GM19468 (cell line): ENCODE measurements around the gene NOVA1.

Source experiments
- ATAC-seq: cut with Tn5 transposase; IDR thresholded peaks from one replicate; pipeline ENCODE4 v1.9.1; 2021; ENCODE audit warnings: mild to moderate bottlenecking, moderate library complexity, moderate number of reproducible peaks; ENCODE audit not compliant: unreplicated experiment; ENCODE audit errors: extremely low read depth

The NOVA1 gene

DNA sequence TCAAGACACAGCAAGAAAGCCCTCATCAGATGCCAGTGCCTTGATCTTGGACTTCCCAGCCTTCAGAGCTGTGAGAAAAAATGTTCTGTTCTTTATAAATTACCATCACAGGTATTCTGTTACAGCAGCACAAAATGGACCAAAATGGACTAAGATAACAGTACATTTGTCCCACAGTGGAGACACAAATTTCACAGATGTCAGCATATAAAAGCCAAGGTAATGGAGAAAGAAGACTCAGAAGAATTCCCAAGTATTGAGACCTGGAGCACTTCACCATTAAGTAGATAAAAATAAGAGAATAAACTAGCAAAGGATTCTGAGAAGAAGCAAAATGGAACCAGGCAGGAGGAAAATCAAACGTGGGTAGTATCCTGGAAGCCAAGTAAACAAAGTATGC is 131.0 kb downstream of the NOVA1 start:
- ATAC-seq: no peak

GRCh38 chr14:26463136-26463535 is 134.7 kb downstream of the NOVA1 start:
- ATAC-seq: no peak

- ATAC-seq: no peak
Observed at GRCh38 chr14:26454105-26454504, 143.7 kb downstream of the NOVA1 start.

DNA sequence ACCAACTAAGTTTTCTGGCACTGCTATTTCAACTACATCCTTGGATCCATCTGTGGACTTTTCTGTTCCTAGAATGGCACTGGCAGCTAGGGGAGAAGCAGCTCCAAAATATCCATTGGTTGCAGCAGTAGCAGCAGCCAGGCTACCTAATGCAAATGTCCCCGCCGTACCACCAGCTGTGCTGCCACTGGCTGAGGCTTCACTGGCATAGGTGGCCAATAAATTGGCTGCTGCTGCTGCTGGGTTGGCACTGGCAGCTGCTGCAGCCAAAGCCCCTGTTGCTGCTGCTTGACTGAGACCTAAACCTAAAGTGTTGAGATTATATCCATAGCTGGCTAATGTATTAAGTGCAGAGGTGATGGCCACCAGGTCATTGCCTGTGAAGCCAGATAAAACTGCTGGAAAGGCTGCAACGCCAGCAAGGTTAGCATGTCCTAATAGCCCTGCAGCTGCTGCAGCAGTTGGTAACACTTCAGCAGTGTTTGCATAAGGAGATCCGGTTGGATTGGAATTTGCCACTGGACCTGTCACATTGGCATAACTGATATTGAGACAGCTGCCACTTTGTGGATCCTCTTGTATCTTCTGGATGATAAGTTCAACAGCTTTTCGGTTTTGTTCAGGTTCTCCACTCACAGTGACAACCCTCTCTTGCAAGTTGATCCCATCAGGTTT is 149.5 kb downstream of the NOVA1 start:
- ATAC-seq: no peak

DNA sequence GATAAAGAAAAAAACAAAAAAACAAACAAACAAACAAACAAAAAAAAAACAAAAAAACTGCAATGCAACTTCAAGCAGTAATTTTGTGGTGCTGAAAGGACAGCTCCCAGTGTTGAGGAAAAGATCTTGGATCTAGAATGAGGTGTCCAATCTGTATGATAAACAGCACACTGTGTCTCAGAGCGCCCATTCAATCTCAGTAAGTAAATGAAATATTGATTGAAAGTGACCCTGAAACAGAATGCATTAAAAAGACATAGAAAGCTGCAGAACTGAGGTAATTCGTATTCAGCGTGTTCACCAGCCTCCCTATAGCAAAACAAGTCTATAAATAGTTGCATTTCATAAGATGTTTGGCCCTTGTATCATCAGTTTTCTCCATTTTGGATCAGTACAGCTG is 153.0 kb downstream of the NOVA1 start:
- no peak for ATAC-seq

GRCh38 chr14:26443654-26444053 is 154.2 kb downstream of the NOVA1 start:
- no peak for ATAC-seq

- no peak for ATAC-seq
Observed at GRCh38 chr14:26429205-26429604, 168.6 kb downstream of the NOVA1 start.

- no peak for ATAC-seq
Observed at GRCh38 chr14:26427097-26427496, 170.7 kb downstream of the NOVA1 start.

GRCh38 chr14:26424537-26424936 is 173.3 kb downstream of the NOVA1 start:
- no peak for ATAC-seq

GRCh38 chr14:26415618-26416123 is 182.2 kb downstream of the NOVA1 start:
- no peak for ATAC-seq

DNA sequence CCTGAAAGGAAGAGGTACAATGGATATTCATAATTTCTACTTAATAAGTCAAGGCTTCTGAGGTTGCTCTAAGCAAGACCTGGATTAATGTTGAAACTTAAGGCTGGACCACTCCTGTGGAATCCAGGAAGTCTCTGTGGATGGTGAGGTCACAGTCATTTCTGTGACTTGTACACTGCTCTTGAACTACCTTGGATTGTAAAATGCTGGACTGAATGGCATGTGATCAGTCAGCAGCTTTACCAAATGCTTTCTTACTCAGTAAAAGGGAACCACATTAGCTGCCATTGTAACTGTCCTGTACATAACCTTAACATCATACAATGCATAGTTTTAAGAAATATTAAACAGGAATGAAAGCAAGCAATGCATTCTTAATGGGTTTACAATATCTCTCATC is 182.9 kb downstream of the NOVA1 start:
- no peak for ATAC-seq

GRCh38 chr14:26414103-26414502 is 183.7 kb downstream of the NOVA1 start:
- ATAC-seq: no peak

DNA sequence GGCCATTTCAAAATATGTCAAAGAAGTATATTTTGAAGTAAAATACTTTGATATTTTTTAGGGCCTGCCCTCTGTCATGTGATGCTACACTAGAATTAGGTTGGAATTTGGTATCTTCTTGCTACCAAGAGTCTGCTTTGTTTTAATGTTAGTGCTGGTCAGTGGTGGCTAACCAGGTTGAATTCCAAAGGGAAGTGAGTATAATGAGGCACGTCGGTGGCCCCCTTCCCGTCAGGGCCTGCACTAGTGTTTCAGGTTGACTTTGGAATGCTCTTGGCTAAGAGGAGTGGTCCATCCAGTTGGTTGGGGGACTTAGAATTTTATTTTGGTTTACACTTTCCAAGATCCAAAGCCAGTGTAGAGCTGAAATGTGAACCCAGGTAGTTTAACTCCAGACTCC is 185.4 kb downstream of the NOVA1 start:
- no peak for ATAC-seq

DNA sequence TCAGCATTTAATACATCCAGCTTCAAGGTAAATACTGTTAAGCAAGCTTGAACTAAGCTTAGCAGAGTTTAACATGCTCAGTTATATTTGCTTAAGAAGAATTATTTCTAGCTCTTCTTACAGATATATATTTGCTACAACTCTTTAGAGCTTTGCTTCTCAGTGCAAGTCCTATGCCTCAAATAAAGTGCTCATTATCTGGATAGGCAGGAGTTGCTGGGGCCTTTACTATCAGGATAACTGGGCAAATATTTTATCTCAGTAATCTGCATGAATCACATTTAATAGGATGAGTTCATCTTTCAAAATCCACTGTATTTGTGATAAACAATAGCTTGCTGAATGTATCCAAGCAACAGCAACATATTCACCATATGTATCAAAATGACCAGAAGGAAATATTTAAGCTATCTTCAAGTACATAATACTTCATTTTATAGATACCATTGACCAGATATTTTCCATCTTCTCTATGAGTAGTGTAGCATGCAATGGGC is 187.6 kb downstream of the NOVA1 start:
- no peak for ATAC-seq

DNA sequence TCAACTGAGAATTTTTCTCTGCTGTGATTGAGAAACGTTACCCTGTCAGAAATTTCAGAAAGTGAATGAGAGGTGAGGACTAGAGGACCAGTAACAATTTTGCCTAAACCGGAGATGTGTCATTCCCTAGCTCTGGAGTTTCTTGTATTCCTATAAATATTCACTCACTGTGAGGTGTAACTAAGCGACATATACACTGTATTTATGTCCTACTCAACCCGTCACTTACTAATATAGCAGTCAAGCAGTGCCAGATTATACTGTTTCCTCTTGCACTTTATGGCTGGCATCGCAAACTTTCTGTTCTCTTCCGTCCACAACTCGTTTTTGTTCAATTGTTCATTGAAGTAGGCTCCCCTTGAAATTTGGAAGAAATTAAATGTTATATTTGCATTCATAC is 192.9 kb downstream of the NOVA1 start:
- ATAC-seq: no peak

- ATAC-seq: no peak
Observed at GRCh38 chr14:26403760-26404159, 194.1 kb downstream of the NOVA1 start.

DNA sequence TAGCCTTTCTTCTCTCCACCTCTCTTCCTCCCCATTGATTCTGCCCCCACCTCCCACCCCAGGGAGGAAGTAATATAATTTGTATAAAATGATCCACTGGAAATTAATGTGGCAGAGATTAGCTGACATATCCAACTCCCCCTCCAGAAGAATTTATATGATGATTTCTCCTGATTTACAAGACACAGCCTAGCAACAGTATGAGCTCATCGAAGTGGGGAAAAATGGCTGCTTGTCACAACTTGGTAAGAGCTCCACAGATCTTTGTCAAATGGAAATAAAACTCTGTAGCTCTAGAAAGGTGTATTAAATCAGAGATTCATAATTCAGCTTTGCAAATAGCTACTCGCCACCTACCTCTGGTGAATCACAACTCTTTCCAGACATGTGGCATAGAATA is 195.7 kb downstream of the NOVA1 start:
- ATAC-seq: no peak

DNA sequence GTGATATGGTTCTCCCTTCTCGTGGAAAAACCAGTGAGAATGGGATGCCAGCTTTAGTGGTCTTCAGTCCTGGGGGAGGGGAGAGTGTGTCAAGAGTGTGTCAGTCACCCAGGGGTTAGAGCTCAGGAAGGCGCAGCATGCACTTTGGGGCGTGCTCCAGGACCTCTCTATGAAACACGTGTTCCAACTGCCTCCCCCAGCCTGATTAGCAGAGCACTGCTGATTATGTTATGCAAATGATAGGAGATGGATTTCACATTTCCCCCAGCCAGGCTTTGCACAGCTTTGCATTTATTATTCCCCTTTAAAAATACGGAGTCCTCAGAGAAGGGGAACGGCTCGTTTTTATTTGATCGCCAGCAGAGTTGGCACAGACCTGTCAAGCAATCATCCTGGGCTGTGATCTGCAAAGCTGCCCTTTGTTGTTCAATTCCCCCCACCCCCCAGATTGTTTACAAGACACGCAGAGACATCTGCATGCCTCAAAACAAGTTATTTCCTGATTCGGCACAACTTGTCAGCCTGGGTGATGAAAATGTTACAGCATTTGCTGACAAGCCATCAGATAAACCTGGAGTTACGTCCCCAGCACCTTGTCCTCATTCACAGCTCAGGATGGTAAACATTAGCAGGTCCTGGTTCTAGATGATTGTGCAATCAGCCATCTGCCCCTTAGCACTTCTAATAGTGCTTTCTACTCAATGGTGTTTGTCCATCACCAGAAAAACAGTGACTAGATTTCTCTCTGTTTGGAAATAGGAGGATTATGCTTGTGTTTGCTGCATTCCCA is 196.5 kb downstream of the NOVA1 start:
- no peak for ATAC-seq

DNA sequence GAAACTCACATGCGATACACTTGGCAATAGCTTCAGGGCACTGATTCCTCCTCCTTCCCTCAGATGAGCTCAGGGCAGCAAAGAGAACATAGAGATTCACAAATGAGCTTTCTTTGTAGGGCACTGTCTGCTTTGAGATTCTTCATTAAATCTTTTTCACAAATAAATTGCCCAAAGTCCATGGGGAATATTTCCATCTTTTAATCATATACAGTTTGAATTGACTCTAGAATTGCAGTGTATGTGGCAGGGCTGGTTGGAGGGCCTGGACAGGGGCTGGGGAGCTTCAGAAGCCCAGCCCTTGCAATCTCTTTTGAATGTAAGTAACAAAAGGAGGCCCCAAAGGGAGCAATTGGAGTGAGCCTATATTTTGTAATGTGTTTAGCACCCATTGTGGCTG is 197.5 kb downstream of the NOVA1 start:
- ATAC-seq: no peak

GRCh38 chr14:26398616-26399015 is 199.2 kb downstream of the NOVA1 start:
- ATAC-seq: no peak
